Measurements from ENCODE around the gene ECI1.
A peak's percentile ranks its signal among the peaks of the same experiment; 100 is the strongest.

Gene ECI1

DNA sequence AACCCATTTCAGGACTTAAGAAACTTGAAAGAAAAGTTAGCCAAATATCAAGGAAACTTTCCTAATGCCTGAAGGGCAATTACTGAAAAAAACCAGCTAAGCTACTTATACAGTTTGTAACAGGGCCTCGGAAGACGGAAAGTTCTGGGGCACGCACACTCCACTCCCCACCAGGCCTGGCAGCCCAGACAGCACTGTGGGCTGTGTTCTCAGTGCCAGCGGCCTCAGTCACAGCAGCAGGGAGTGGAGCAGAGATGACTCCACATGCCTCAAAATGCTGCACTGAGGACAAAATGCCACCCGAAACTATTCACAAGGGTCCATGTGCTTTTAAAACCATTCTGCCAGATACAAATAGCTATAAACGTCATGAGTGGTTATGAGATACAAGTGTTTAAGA is 6.3 kb upstream of the ECI1 start:
- H3K27ac ChIP-seq: no peak overlapping the region
- TF ChIP-seq, protein P1, sequence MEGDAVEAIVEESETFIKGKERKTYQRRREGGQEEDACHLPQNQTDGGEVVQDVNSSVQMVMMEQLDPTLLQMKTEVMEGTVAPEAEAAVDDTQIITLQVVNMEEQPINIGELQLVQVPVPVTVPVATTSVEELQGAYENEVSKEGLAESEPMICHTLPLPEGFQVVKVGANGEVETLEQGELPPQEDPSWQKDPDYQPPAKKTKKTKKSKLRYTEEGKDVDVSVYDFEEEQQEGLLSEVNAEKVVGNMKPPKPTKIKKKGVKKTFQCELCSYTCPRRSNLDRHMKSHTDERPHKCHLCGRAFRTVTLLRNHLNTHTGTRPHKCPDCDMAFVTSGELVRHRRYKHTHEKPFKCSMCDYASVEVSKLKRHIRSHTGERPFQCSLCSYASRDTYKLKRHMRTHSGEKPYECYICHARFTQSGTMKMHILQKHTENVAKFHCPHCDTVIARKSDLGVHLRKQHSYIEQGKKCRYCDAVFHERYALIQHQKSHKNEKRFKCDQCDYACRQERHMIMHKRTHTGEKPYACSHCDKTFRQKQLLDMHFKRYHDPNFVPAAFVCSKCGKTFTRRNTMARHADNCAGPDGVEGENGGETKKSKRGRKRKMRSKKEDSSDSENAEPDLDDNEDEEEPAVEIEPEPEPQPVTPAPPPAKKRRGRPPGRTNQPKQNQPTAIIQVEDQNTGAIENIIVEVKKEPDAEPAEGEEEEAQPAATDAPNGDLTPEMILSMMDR (IDR thresholded peaks at IDR 0.05): no peak
- no peak for TF ChIP-seq ZFX (IDR thresholded peaks at IDR 0.05; ENCODE audit: borderline replicate concordance)

DNA sequence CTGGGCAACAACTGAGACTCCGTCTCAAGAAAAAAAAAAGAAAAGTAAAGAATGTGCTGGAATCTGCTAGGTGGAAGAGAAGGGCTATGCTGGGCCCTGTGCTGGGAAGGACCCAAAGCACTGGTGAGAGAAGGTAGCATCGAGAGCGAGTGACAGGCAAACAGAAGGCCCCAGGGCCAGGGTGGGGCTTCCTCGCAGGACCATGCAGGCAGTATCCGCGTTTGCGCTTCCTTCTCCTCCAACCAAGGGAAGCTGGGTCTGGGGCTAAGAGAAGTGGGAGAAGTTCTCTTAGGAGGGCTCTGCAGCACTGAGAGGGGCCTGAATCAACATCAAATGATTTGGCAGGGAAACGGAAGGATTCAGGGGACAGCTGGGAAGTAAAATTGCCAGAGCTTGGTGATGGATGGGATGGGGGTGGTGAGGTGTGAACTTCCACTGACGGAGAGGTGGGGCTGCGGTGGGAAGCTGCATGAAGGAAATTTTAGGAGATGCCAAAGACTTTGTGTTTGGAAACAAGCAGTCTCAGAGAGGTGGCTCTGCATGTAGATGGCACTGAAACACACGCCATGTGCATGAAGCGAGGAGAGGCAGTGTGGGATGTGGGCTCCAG is 5.2 kb upstream of the ECI1 start:
- TF ChIP-seq, protein P1 (IDR thresholded peaks at IDR 0.05): no peak
- TF ChIP-seq ZFX (IDR thresholded peaks at IDR 0.05; ENCODE audit: borderline replicate concordance): no peak
- H3K27ac ChIP-seq: no peak overlapping the region

DNA sequence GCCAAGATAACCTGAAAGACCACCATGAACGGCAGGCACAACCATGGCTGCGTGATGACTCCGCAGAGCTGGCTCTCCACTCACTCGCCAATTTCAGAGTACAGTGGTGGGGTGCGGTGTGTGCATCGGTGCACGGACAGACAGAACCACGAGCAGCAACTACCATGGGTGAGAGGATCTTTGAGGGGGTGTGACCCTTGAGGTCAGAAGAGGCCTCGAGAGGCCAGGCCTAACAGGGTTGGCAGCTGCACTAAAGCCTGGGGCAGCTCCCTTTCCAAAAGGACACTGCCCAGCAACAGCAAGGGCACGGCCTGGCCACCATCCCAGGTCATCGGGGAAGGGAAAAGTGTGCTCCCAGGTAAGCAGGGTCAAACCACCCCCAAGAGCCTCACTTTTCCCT is 1.9 kb upstream of the ECI1 start:
- TF ChIP-seq ZFX (IDR thresholded peaks at IDR 0.05; ENCODE audit: borderline replicate concordance): no peak
- TF ChIP-seq, protein P1 (IDR thresholded peaks at IDR 0.05): no peak
- H3K27ac ChIP-seq: peak overlapping the region; percentile 99

DNA sequence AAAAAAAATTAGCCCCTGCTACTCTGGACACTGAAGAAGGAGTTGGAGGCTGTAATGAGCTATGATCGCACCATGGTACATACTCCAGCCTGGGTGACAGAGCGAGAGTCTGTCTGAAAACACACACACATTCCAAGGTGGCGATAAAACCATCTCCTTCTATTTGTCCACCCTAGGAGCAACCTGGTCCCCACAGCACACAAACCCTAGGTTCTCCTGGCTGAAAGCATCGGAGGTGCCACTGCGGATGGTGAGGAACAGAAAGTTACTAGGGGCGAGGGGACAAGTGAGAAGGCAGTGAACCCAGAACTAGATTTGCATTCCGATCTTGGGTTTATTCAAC is 1.4 kb upstream of the ECI1 start:
- TF ChIP-seq, protein P1 (IDR thresholded peaks at IDR 0.05): no peak
- TF ChIP-seq ZFX (IDR thresholded peaks at IDR 0.05; ENCODE audit: borderline replicate concordance): no peak
- peak overlapping the region; percentile 99 for H3K27ac ChIP-seq

DNA sequence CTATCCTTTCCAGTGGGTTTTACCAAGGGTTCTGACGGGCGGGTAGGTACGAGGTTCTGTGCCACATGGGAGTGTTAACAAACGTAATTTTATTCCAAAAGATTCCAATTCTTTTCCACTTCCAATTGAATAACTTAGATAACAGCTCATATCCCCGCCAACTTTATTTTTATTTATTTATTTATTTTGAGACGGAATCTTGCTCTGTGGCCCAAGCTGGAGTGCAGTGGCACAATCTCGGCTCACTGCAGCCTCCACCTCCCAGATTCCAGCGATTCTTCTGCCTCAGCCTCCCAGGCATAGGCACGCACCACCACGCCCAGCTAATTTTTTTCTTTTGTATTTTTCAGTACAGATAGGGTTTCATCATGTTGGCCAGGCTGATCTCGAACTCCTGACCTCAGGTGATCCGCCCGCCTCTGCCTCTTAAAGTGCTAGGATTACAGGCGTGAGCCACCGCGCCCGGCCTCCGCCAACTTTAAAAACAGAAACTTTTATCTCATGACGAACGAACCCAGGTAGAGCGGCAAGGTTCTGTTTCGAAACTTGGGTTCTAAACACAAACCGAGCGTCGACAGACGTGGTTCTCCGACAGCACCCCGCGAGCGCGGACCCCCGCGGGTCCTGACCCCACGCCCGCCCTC is 613 bp downstream of the ECI1 start:
- TF ChIP-seq, protein P1 (IDR thresholded peaks at IDR 0.05): no peak
- TF ChIP-seq ZFX (IDR thresholded peaks at IDR 0.05; ENCODE audit: borderline replicate concordance): no peak
- H3K27ac ChIP-seq: peak overlapping the region; percentile 99

DNA sequence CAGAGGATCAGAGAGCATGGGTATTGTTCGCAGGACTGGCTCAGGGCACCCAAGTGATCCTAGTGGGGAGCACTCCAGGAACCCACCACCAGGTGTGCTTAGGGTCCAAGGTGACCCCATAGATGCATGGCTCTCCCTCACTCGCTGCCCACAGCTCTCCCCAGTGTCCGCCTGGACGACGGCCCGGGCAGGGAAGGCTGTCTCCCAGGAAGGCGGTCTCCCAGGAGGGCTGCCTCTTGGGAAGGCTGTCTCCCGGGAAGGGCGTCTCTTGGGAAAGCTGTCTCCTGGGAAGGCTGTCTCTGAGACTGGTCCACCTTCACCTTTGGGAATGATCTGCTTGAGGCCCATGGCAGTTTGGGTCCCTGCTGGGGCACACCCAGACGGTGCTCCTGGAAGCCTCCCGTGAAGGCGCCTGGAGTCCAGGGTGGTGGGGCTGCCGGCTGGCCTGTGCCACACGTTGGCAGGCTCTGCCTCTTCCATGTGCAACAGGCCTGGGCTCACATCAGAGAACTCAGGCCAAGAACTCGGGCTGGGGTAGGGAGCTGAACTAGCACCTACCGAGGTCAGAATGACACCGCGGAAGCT is 5.0 kb downstream of the ECI1 start:
- no peak overlapping the region for H3K27ac ChIP-seq
- TF ChIP-seq ZFX (IDR thresholded peaks at IDR 0.05; ENCODE audit: borderline replicate concordance): no peak

DNA sequence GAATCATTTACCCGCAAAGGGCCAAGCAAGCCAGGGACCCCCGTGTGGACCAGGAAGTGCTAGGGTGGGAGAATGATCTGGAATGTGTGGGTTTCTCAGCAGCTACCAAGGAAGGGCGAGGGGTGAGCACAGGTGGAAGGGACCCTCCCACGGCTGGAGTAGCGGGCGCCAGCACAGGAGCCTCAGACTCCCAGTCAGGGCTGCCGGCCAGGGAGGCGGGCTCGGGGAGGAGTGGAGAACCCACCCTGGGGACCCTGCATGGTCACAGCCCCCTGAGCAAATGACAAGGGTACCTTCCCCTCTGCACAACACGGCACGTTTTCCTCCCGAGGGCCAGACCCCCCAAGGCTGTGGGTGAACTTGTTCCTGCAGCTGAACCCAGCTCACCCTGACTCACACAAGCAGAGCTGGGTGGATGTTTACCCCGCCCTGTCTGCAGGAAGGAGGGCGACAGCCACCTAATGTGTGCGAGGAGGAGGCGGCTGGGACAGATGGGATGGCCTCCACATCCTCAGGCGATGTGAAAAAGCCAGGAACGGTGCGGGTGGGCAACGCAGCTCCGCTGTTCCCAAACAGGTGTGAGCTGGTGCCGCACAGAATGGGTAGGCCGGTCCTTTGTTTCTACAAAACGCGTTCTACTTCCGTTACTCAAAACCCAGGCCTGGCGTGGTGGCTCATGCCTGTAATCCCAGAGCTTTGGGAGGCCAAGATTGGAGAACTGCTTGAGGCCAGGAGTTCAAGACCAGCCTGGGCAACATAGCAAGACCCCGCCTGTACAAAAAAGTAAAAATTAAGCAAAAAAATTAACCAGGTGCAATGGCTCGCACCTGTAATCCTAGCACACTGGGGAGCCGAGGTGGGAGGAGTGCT is 6.2 kb downstream of the ECI1 start:
- H3K27ac ChIP-seq: no peak overlapping the region
- TF ChIP-seq, protein P1 (IDR thresholded peaks at IDR 0.05): no peak
- no peak for TF ChIP-seq ZFX (IDR thresholded peaks at IDR 0.05; ENCODE audit: borderline replicate concordance)

Measured in 22Rv1 (cell line).